Trophoblast cell (in vitro differentiated cells and primary cell): ENCODE measurements around the gene LTBP4.

ENCODE experiments used
- DNase-seq, 2 donors: peaks; one replicate each; pipeline ENCODE4 v3.0.0-alpha.2; 2016
- H2AFZ ChIP-seq: 2 replicates; pipeline ENCODE4 v1.6.1; 2013; ENCODE audit warnings: low read length, moderate library complexity, mild to moderate bottlenecking; ENCODE audit not compliant: insufficient read depth, poor library complexity
- H2AK5ac ChIP-seq: 2 replicates; pipeline ENCODE4 v1.6.1; 2013; ENCODE audit warnings: mild to moderate bottlenecking, low read length
- H2BK120ac ChIP-seq: 2 replicates; pipeline ENCODE4 v1.6.1; 2013; ENCODE audit warnings: low read length, mild to moderate bottlenecking, moderate library complexity; ENCODE audit not compliant: insufficient read depth, poor library complexity
- H2BK12ac ChIP-seq: 2 replicates; pipeline ENCODE4 v1.6.1; 2013; ENCODE audit warnings: mild to moderate bottlenecking, low read length, moderate library complexity
- H2BK5ac ChIP-seq: 2 replicates; pipeline ENCODE4 v1.6.1; 2013; ENCODE audit warnings: low read length, low read depth, moderate library complexity, mild to moderate bottlenecking; ENCODE audit not compliant: poor library complexity
- H3K14ac ChIP-seq: 2 replicates; pipeline ENCODE4 v1.6.1; 2013; ENCODE audit warnings: mild to moderate bottlenecking, low read length
- H3K18ac ChIP-seq: 2 replicates; pipeline ENCODE4 v1.6.1; 2013; ENCODE audit warnings: mild to moderate bottlenecking, low read length
- H3K23ac ChIP-seq: 2 replicates; pipeline ENCODE4 v1.6.1; 2013; ENCODE audit warnings: low read length
- H3K27ac ChIP-seq: 2 replicates; pipeline ENCODE4 v1.5.1; 2013; ENCODE audit warnings: low read depth, mild to moderate bottlenecking, inconsistent platforms, low read length, moderate library complexity
- H3K27me3 ChIP-seq: 2 replicates; pipeline ENCODE4 v1.6.1; 2013; ENCODE audit warnings: inconsistent platforms, mild to moderate bottlenecking, low read length, moderate library complexity; ENCODE audit not compliant: insufficient read depth
- H3K36me3 ChIP-seq, 2 experiments: 1 replicate in 1 of 2; 2 replicates in 1 of 2; pipeline ENCODE4 v1.6.1; 2013; ENCODE audit warnings: low read length in 2 of 2, mild to moderate bottlenecking in 2 of 2, moderate library complexity in 1 of 2; ENCODE audit not compliant: insufficient read depth in 2 of 2, control insufficient read depth in 1 of 2
- H3K4ac ChIP-seq: 2 replicates; pipeline ENCODE4 v1.6.1; 2013; ENCODE audit warnings: low read depth, mild to moderate bottlenecking, low read length, moderate library complexity
- H3K4me1 ChIP-seq, 2 experiments: 1 replicate in 1 of 2; 2 replicates in 1 of 2; pipeline ENCODE4 v1.6.1; 2013; ENCODE audit warnings: low read length in 2 of 2, mild to moderate bottlenecking in 2 of 2, moderate library complexity in 1 of 2; ENCODE audit not compliant: insufficient read depth in 2 of 2, control insufficient read depth in 1 of 2
- H3K4me2 ChIP-seq: 2 replicates; pipeline ENCODE4 v1.6.1; 2013; ENCODE audit warnings: inconsistent platforms, mild to moderate bottlenecking, low read length, moderate library complexity
- H3K4me3 ChIP-seq: 2 replicates; pipeline ENCODE4 v1.5.1; 2013; ENCODE audit warnings: mild to moderate bottlenecking, low read depth, low read length, inconsistent platforms
- H3K79me1 ChIP-seq: one replicate; pipeline ENCODE4 v1.6.1; 2013; ENCODE audit warnings: low read length
- H3K79me2 ChIP-seq: 2 replicates; pipeline ENCODE4 v1.6.1; 2013; ENCODE audit warnings: low read length, mild to moderate bottlenecking; ENCODE audit not compliant: control insufficient read depth, insufficient read depth, poor library complexity
- H3K9ac ChIP-seq: 2 replicates; pipeline ENCODE4 v1.6.1; 2013; ENCODE audit warnings: mild to moderate bottlenecking, low read length
- H3K9me3 ChIP-seq: 2 replicates; pipeline ENCODE4 v1.6.1; 2013; ENCODE audit warnings: low read depth, mild to moderate bottlenecking, control low read depth, inconsistent platforms, low read length; ENCODE audit not compliant: insufficient read depth
- H4K12ac ChIP-seq: 2 replicates; pipeline ENCODE4 v1.6.1; 2013; ENCODE audit warnings: low read depth, mild to moderate bottlenecking, low read length, moderate library complexity
- H4K8ac ChIP-seq: 2 replicates; pipeline ENCODE4 v1.6.1; 2013; ENCODE audit warnings: low read depth, mild to moderate bottlenecking, low read length, moderate library complexity
- H4K91ac ChIP-seq: one replicate; pipeline ENCODE4 v1.6.1; 2013; ENCODE audit warnings: low read depth, mild to moderate bottlenecking, low read length, moderate library complexity
- WGBS: extraction: QIAGEN DNeasy Blood & Tissue Kit; methylation state at CpG from one replicate; pipeline ENCODE4 v1.1.7; 2013; ENCODE audit warnings: missing lambda C conversion rate; ENCODE audit not compliant: insufficient read length, insufficient coverage; ENCODE audit errors: extremely low coverage; 5-methylcytosine and 5-hydroxymethylcytosine counted together

The LTBP4 gene

DNA sequence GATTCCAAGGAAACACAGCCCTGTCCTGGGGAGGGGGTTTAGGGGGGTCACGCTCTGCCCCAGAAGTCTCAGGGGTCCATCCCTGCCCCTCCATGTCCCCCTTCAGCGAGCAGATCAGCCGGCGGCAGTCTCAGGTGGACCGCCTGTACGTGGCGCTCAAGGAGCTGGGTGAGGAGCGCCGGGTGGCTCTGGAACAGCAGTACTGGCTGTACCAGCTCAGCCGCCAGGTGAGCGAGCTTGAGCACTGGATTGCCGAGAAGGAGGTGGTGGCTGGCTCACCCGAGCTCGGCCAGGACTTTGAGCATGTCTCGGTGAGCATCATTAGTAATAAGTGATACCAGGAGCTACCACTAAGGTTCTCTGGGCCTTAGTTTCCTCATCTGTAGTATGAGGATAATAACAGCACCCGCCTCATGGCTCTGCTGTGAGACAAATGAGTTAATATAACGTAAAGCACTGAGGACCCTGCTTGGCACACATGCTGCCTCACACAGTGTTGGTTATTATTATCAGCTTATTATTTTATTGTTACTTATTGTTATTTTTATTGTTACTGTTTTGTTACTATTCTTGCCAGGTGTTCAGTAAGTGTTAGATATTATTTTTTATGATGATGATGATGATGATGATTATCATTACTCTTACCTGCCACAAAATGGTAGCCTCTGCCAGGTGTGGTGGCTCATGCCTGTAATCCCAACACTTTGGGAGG lies 45.0 kb upstream of the LTBP4 start:
- no peak overlapping the region for H3K27ac ChIP-seq
- H4K12ac ChIP-seq: no peak overlapping the region
- DNase-seq: no peak
- H3K4me1 ChIP-seq: no peaks in the 10 kb centered on the region
- no peaks in the 10 kb centered on the region for H3K36me3 ChIP-seq
- H3K79me2 ChIP-seq: no peaks in the 10 kb centered on the region
- no peak overlapping the region for H4K91ac ChIP-seq
- no peak overlapping the region for H3K9ac ChIP-seq
- H3K23ac ChIP-seq: no peak overlapping the region
- H3K79me1 ChIP-seq: no peaks in the 10 kb centered on the region
- H3K9me3 ChIP-seq: peaks cover 1% of the 10 kb centered on the region
- no peak overlapping the region for H2AFZ ChIP-seq
- H3K27me3 ChIP-seq: peaks cover 18% of the 10 kb centered on the region
- H3K4me3 ChIP-seq: no peak overlapping the region
- H2BK12ac ChIP-seq: no peak overlapping the region
- H3K18ac ChIP-seq: no peak overlapping the region
- H3K4ac ChIP-seq: no peak overlapping the region
- no peak overlapping the region for H2BK5ac ChIP-seq
- H4K8ac ChIP-seq: no peak overlapping the region
- H3K14ac ChIP-seq: no peak overlapping the region
- no peak overlapping the region for H3K4me2 ChIP-seq
- no peak overlapping the region for H2BK120ac ChIP-seq
- WGBS: no CpG with 5 or more reads among the region's 17 CpGs
- H2AK5ac ChIP-seq: no peak overlapping the region

DNA sequence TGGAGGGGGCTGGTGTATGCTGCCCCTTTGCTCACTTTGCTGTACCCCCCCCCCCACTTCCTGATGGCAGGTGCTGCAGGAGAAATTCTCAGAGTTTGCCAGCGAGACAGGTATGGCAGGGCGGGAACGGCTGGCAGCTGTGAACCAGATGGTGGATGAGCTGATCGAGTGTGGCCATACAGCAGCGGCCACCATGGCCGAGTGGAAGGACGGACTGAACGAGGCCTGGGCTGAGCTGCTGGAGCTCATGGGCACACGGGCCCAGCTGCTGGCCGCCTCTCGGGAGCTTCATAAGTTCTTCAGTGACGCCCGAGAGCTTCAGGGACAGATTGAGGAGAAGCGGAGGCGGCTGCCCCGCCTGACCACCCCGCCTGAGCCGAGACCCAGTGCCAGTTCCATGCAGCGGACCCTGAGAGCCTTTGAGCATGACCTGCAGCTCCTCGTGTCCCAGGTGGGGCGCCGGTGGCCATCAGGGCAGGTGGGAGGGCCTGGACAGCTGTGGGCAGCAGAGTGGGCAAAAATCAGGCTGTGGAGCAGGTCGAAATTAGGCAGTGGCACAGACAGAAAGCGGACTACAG lies 44.1 kb upstream of the LTBP4 start:
- Histone ChIP-seq H4K91ac (no peak overlapping the region), H3K27me3 (peaks cover 18% of the 10 kb centered on the region), H3K79me2 (no peaks in the 10 kb centered on the region), H3K23ac (no peak overlapping the region), H2AK5ac (no peak overlapping the region), H3K27ac (no peak overlapping the region), H4K8ac (no peak overlapping the region), H3K18ac (no peak overlapping the region), H2BK120ac (no peak overlapping the region), H3K4me1 (no peaks in the 10 kb centered on the region), H3K4me2 (no peak overlapping the region), H3K4me3 (no peak overlapping the region), H3K9me3 (peaks cover 1% of the 10 kb centered on the region), H3K4ac (no peak overlapping the region), H3K36me3 (no peaks in the 10 kb centered on the region), H3K14ac (no peak overlapping the region), H4K12ac (no peak overlapping the region), H3K79me1 (no peaks in the 10 kb centered on the region), H2BK5ac (no peak overlapping the region), H3K9ac (no peak overlapping the region), H2AFZ (no peak overlapping the region), H2BK12ac (no peak overlapping the region)
- no peak for DNase-seq
- no CpG with 5 or more reads among the region's 24 CpGs for WGBS

DNA sequence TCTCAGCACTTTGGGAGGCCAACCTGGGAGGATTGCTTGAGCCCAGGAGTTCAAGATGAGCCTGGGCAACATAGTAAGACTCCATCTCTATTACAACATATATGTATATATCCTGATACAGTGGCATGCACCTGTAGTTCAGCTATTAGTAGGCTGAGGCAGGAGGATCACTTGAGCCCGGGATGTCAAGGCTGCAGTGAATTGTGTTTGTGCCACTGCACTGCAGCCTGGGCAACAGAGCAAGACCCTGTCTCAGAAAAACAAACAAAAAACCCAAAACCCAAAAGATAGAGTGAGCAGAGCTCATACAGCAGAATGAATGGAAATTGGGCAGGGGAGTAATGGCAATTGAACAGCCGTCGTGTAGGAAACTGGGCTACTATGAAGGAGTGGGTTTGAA lies 41.8 kb upstream of the LTBP4 start:
- Histone ChIP-seq H4K91ac (no peak overlapping the region), H2AFZ (no peak overlapping the region), H3K27ac (no peak overlapping the region), H3K79me2 (no peaks in the 10 kb centered on the region), H3K9ac (no peak overlapping the region), H3K18ac (no peak overlapping the region), H3K4me1 (no peaks in the 10 kb centered on the region), H4K8ac (no peak overlapping the region), H2BK120ac (no peak overlapping the region), H3K4me3 (no peak overlapping the region), H3K36me3 (no peaks in the 10 kb centered on the region), H3K23ac (no peak overlapping the region), H3K27me3 (peaks cover 14% of the 10 kb centered on the region), H3K9me3 (no peaks in the 10 kb centered on the region), H3K4ac (no peak overlapping the region), H3K4me2 (no peak overlapping the region), H2BK12ac (no peak overlapping the region), H3K79me1 (no peaks in the 10 kb centered on the region), H4K12ac (no peak overlapping the region), H2AK5ac (no peak overlapping the region), H2BK5ac (no peak overlapping the region), H3K14ac (no peak overlapping the region)
- DNase-seq: no peak
- no CpG with 5 or more reads among the region's 3 CpGs for WGBS

DNA sequence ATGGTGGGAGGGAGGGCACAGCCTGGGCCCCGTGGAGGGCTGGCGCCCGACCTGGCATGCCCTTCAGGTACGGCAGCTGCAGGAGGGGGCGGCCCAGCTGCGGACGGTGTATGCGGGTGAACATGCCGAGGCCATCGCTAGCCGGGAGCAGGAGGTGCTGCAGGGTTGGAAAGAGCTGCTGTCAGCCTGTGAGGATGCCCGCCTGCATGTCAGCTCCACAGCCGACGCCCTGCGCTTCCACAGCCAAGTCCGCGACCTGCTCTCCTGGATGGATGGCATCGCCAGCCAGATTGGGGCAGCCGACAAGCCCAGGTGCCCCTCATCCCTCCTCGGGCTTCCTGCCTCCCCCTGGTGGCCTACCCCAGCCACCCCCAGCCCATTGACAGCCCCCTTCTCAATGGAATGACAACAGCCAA lies 41.1 kb upstream of the LTBP4 start:
- no peak overlapping the region for H4K12ac ChIP-seq
- WGBS: no CpG with 5 or more reads among the region's 20 CpGs
- no peak overlapping the region for H3K14ac ChIP-seq
- no peak overlapping the region for H3K4me2 ChIP-seq
- H2BK12ac ChIP-seq: no peak overlapping the region
- H2AFZ ChIP-seq: no peak overlapping the region
- no peak overlapping the region for H2BK120ac ChIP-seq
- H2BK5ac ChIP-seq: no peak overlapping the region
- no peaks in the 10 kb centered on the region for H3K9me3 ChIP-seq
- DNase-seq: peak in 1 of 2 donors; percentile 33
- H3K9ac ChIP-seq: no peak overlapping the region
- peaks cover 8% of the 10 kb centered on the region for H3K27me3 ChIP-seq
- H3K23ac ChIP-seq: no peak overlapping the region
- no peaks in the 10 kb centered on the region for H3K79me2 ChIP-seq
- H2AK5ac ChIP-seq: no peak overlapping the region
- no peak overlapping the region for H4K91ac ChIP-seq
- H3K27ac ChIP-seq: no peak overlapping the region
- no peak overlapping the region for H3K4me3 ChIP-seq
- no peak overlapping the region for H3K18ac ChIP-seq
- H3K36me3 ChIP-seq: no peaks in the 10 kb centered on the region
- no peak overlapping the region for H3K4ac ChIP-seq
- no peaks in the 10 kb centered on the region for H3K4me1 ChIP-seq
- no peak overlapping the region for H4K8ac ChIP-seq
- H3K79me1 ChIP-seq: no peaks in the 10 kb centered on the region
